Measurements from ENCODE around the gene ZNF429.
A peak's percentile ranks its signal among the peaks of the same experiment; 100 is the strongest.
"Not testable (repeated sequence)": the region's sequence is repeated elsewhere in the genome, so short reads cannot be mapped to it uniquely, and the experiment has no call there.

ZNF429 gene

DNA sequence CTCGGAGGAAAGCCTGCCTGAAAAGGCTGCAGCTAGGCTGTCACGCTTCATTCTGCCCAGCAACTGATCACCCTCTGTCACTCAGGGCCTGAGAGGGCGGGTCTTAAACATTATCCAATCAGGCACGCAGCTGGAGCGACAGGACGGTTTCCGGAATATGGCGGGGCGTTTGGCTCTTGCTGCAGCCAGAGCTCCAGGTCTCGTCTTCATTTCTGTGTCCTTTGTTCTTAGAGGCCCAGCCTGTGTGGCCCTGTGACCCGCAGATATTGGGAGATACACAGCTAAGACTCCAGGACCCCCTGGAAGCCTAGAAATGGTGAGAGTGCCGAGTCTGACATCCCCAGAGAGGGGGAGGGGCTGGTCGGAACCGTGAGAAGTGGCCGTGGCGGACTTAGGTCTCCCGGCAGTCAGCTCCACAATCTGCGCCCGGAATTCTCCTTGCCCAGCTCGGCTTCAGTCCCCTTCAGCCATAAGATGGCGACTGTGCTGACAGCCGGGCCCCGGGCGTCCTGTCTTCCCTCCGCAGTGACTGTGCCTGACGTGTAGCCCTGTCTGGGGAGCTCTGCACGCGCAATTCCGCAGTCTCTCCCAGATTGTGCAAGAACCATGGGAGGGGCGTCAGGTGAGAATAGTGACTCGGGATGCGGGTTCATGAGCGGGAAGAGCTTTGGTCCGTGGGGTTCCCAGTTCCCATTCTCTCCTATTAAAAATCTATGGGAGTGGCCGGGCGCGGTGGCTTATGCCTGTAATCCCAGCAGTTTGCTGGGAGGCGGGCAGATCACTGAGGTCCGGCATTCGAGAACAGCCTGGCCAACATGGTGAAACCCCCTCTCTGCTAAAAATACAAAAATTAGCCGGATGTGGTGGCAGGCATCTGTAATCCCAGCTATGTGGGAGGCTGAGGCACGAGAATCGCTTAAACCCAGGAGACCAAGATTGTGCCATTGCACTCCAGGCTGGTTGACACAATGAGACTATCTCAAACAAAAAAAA lies at the start of gene ZNF429:
Gene ZNF429 (plus strand): TSS at position 144 of the 993 bp plus-strand sequence. CDS start 170 bp downstream, at position 314.
- DNase-seq, result peak; percentile 93

DNA sequence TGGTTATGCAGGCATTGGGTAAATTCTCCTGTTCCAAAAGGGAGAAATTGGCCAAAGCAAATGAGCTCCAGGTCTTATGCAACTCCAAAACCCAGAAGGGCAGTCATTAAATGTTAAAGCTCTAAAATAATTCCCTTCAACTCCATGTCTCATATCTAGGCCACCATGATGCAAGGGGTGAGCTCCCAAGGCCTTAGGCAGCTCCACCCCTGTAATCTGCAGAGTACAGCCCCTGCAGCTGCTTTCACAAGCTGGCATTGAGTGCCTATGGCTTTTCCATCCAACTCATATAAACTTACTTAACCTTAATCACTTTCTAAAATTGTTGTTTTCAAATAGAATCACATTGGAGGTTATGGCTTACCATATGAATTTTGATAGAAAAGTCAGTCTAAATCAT lies 44.7 kb upstream of the ZNF429 start:
- DNase-seq, result no peak

DNA sequence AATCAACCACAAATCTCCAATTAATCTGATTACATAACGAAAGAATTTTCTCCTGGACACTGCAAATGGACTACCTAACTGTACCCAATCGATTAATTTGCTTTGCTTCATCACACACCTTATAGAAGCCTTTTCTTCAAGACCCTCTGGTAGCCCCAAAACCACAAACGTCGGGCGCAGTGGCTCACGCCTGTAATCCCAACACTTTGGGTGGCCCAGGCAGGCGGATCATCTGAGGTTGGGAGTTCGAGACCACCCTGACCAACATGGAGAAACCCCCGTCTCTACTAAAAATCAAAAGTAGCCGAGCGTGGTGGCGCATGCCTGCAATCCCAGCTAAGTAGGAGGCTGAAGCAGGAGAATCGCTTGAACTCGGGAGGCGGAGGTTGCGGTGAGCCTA lies 42.9 kb upstream of the ZNF429 start:
- no peak for DNase-seq

DNA sequence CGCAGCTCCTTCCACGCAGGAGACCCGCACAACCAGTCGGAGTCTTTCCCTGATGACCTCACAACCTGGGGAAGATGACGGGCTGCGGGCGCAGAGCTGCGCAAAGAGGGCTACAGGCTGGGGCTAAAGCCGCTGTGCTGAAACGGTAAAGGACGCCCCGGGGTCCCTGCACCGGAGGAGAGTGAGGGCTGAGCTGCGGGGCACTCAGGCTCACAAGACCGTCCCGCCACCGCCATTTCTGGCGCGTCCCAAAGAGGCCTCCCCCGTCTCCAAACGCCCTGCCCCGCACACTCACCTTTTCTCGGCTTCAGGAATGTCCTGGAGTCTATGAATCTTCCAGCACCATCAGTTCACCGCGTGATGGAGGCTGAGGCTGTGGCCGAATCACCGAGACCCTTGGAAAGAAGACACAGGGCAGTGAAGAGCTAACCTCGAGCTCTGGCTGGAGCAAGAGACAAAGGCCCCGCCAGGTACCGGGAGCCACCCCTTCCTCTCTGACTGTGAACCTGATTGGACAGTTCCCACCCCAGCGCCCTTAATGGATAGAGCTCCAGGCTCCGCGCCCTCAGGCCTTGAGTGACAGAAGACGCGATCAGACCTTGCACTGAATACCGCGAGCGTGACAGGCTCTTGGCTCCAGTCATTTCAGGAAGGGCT lies 41.8 kb upstream of the ZNF429 start:
- DNase-seq, result peak; percentile 64

DNA sequence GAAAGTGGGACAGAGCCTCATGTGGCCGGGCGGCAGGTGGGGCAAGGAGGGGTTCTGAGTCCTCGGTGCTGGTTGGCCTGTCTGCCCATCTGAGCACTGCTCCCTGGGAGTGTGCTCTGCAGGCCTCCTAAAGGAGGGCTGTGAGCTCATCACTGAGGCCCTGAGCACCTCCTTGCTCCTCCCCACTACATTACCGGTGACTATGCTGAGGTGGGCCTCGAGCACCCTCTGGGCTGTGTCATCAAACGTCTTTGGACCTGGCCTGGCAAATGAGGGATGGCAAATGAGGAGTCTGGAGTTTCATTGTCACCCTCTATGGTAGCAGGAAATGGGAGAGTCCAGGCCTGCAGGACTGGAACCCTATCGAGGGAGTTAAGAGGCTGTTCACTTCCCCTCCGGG lies 38.8 kb upstream of the ZNF429 start:
- no peak for DNase-seq

DNA sequence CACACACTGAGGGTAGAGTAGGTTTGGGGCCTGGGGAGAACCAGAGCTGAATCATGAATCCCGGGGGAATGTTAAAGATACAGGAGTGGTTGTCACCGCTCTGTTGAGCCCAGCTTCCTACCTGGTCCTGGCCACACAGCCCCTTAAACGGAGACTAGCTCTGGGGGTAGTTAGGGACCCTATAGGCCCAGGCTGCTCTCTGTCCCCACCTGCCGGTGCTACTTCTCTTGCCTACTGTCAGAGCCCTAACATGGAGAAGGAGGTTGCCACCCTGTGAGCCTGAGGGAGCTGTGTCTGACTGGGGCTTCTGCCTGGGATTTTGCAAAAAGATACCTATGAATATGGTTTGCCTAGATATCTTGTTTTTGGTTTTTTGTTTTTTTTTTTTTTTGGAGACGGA lies 36.6 kb upstream of the ZNF429 start:
- no peak for DNase-seq

DNA sequence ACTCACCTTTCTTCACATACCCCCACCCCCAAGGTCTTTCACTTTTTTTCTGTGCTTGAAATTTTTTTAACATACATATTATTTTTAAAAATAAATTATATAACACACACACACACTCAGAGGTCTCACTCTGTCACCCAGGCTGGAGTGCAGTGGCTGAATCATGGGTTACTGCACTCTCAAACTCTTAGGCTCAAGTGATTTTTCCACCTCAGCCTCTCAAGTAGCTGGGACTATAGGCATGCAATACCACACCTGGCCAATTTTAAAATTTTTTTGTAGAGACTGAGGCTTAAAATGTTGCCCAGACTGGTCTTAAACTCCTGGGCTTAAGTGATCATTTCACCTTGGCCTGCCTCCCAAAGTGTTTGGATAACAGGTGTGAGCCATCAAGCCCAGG lies 32.9 kb upstream of the ZNF429 start:
- no peak for DNase-seq

DNA sequence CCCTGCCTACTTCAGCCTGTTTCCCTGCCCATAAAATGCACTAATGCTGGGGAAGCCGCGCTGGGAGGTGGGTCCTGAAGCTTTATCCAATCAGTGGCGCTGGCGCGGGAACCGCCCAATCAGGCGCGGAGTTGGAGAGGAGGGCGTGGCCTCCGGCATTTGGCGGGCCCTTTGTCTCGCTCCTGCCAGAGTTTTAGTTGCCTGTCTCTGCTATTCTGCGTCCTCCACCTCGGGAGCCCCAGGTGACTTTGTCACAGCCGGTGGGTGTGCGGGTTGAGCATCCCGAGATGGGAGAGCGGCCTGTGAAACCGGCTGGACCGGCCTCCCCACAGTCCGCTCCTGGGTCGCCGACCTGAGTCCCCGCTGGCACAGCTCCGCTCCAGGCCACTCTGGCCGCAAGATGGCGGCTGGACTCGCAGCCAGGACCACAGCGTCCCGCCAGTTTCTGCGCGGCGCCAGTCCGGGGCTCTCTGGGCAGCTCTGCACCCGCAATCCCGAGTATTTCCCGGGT lies 30.7 kb upstream of the ZNF429 start:
- no peak for DNase-seq

DNA sequence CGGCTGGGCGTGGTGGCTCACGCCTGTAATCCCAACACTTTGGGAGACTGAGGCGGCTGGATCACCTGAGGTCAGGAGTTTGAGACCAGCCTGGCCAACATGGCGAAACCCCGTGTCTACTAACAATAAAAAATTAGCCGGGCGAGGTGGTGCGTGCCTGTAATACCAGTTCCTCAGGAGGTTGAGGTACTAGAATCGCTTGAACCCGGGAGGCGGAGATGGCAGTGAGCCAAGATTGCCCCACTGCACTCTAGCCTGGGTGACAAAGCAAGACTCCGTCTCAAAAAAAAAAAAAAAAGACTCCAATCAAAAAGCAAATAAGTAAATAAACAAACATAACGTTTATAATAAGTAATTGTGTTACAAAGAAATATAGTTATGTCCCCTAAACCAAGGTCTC lies 23.0 kb upstream of the ZNF429 start:
- not testable (repeated sequence) for DNase-seq

DNA sequence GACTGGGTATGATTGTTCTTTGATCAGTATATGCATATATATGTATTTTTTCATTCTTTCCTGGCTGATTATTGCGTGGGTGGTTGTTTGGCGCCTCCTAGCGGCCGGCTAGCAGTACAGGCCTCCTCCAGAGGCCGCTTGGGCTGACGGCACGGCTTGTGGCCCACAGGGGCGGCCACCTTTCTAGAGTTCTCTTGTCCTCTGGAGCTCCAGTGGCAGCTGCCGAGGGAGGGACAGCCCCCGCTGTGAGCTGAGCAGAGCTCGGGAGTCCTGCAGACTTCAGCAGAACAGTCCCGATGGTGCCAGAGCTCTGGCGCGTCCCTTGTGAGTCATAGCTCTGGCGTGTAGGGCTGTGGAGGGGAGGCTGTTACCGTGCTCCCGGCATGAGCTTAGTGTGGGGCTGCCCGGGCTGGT lies 22.5 kb upstream of the ZNF429 start:
- DNase-seq, result peak; percentile 61

DNA sequence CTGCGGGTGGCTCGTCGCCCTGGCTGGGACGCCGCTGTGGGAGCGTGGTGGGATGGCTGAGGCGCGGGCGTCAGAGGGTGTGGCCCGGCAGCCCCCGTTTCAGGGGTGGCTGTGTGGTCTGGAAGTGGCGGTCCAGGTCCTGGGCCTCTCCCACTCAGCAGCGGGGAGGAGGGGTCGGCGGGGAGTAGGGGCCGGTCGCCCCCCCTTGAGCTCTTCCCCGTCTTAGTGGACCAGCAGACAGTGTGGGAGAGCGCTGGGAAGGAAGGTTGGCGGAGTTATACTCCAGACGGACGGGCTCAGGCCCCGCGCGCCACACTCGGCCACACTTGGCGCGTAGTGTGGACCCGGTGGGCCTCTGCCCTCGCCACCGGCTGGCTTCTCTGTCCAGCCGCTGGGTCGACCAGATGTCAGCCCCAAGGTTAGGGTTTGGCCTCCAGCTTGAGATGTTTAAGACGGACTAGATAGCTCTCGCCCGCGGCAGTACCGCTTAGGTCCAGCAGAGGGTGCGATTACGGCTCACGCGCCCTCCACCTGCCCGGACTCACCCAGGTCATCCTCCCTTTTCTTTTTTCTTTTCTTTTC lies 21.7 kb upstream of the ZNF429 start:
- DNase-seq, result peak; percentile 58

DNA sequence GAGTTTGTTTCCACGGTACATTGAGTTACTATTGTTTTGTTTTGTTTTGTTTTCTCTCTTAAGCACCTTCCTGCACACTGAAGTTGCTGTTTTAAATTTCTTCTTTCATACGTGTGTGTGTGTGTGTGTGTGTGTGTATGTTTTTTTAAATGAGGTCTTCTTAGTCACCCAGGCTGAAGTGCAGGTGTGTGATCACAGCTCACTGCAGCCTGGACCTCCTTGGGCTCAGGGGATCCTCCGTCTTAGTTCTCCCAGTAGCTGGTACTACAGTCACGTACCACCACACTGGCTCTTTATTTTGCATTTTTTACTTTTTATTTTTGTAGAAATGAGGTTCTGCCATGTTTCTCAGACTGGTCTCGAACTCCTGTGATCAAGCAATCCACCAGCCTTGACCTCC lies 20.8 kb upstream of the ZNF429 start:
- no peak for DNase-seq

DNA sequence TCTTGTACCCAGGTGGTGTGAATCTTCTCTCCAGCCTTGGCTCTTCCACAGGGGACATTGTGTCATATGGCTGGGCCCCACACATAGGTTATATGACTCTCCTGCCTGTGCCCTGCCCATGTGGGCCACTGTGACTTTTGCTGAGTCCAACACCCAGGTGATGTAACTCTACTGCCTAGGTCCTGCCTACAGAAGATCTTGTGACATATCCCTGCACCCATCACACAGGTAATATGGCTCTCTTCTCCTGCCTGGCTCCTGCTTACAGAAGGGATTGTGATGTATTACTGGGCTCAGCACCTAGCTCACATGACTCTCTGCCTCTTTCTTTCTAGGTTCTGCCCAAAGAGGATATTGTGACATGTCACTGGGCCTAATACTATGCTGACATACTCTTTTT lies 19.5 kb upstream of the ZNF429 start:
- no peak for DNase-seq

DNA sequence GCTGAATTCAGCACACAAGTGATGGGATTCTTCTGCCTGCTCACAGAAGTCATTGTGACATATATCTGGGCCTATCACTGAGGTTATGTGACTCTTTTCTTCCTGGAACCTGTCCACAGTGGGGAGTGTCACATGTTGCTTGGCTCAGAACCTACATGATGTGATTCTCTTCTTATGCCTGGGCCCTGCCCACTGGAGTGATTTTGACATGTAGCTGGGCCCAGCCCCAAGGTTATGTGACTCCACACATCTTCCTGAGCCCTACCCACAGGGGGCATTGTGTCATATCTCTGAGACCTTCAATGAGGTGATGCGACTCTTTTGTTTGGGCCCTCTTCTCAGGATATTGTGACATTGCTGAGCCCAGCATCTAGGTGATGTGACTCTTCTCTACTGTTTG lies 17.4 kb upstream of the ZNF429 start:
- DNase-seq, result no peak

DNA sequence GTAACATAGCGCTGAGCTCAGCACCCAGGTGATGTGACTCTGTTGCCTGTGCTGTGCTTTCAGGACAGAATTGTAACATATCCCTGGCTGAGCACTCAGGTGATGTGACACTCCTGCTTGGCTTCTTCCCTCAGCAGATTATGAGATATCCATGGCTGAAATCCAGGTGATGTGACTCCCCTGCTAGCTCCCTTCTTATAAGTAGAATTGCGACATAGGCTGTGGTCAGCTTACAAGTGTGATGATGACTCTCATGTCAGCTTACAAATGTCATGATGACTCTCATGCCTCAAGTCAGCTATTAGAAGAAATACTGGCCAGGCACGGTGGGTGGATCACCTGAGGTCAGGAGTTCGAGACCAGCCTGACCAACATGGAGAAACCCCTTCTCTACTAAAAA lies 14.3 kb upstream of the ZNF429 start:
- no peak for DNase-seq

DNA sequence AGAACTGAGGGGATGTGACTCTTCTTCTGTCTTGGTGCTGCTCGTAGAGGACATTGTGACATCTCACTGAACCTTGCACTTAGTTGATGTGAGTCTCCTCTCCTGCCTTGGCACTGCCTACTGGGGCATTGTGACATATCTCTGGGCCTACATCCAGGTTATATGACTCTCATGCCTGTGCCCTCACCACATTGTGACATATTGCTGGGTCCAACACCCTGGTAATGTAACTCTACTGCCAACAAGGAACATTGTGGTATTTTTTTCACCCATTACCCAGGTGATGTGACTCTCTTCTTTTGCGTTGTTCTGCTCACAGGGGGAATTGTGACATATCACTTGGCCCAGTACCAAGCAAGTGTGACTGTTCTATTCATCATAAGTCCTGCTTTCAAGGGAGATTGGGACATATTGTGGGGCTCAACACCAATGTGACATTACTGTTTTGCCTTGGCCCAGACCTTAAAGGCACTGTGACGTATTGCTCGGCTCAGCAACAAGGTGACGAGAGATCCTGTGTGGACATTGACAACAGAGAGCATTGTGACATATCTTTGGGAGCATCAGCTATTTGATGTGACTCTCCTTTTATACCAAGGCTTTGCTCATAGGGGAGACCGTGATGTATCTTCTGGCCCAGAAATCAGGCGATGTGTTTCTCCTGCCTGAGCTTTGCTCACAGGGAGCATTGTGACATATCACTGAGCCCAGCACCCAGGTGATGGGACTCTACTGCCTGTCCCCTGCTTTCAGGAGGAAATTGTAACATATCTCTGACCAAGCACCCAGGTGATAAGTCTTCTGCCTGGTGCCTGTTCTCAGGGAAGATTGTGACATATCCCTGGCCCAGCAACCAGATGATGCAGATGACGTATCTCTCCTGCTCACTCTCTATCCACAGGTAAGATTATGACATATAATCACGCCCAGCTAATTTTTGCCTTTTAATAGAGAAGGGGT lies 12.2 kb upstream of the ZNF429 start:
- no peak for DNase-seq

DNA sequence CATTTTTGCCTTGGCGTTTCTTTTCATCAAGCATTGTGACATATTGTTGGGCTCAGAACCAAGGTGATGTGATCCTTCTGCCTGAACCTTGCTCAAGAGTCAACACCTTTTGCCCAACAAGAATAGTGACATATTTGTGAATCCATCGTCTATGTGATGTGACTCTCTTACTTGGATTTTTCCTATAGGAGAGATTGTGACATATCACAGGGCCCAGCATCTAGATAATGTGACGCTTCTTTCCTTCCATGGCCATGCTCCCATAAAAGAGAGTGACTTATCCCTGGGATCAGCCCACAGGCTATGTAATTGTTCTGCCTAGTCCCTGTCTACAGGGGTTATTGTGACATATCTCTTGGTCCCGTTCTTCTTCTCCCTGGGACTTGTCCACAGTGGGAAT lies 8.5 kb upstream of the ZNF429 start:
- no peak for DNase-seq

DNA sequence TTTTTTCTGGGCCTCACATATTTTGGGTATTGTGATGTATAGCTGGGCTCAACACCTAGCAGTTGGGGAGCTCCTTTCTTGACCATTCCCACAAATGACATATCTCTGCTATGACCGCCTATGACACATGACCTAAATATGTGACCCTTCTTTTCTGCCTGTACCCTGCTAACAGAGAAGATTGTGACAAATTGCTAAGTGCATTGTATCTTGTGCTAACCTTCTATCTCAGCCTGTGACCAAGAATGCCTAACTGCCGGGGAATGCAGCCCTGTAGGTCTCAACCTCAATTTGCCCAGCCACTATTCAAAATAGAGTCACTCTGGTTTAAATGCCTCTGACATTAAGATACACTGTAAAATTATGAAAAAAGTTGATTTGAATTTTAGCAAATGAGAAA lies 6.8 kb upstream of the ZNF429 start:
- DNase-seq, result no peak

DNA sequence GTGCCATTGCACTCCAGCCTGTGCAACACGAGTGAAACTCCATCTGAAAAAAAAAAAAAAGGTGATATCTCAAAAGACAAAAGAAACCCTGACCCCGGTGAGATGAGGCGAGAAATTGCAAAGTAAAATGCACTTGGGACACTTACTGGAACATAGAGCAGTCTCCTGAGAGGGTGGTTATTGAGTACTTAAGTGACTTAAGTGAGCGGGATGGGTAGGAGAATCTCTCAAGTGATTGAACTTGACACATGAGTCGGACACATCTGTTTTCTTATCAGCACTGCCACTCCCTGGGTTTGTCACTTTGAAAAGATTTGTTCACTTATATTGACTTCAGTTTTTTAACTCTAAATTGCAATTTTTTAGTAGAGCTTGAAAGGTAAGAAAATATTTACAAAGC lies 2.8 kb downstream of the ZNF429 start:
- DNase-seq, result no peak

DNA sequence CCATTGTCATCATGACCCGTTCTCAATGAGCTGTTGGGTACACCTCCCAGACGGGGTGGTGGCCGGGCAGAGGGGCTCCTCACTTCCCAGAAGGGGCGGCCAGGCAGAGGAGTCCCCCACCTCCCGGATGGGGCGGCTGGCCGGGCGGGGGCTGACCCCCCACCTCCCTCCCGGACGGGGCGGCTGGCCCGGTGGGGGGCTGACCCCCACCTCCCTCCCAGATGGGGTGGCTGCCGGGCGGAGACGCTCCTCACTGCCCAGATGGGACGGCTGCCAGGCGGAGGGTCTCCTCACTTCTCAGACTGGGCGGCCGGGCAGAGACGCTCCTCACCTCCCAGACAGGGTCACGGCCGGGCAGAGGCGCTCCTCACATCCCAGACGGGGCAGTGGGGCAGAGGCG lies 5.7 kb downstream of the ZNF429 start:
- DNase-seq, result not testable (repeated sequence)

DNA sequence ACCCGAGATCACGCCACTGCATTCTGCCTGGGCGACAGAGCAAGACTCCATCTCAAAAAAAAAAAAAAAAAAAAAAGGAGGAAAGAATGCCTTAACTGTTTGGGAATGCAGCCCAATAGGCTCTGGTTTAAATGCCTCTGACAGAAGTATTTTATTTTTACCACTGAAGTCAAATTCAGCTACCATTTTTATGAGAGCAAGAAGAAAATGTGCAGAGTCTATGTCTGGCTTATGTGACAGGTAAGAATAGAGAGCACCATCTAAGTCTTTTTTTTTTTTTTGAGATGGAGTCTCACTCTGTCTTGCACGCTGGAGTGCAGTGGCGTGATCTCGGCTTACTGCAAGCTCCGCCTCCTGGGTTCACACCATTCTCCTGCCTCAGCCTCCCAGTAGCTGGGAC lies 7.2 kb downstream of the ZNF429 start:
- DNase-seq, result not testable (repeated sequence)

DNA sequence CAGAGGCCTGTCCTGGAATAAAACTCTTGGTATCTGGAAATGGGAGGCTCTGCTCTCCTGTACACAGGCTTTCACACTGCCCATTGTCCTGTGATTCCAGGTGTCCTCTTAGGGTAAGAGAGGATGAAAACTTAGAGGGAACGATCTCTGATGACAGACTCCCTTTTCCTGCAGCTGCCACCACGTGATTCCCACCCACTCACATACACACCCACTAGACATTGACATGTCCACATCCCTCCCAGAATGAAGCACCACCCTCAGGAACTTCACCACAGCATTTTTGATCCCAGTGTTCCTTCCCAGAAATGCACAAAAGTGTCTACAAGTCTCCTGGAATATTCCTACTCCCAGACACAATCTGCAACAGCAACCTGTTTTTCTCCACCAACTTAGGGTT lies 8.2 kb downstream of the ZNF429 start:
- no peak for DNase-seq

Measured in NCI-H1105 treated with DMSO at 0.1 percent for 48 hours (cell line).